ENCODE measurements around the gene MAPKAPK5. TPM values are rescaled to one million over a fixed set of nuclear protein-coding genes. Genes with fewer than 3 reads are reported as not detected.

Gene MAPKAPK5
- total RNA-seq, 4 donors from 2014 or later = 31.8 to 41.7 (median 37.3) TPM

DNA sequence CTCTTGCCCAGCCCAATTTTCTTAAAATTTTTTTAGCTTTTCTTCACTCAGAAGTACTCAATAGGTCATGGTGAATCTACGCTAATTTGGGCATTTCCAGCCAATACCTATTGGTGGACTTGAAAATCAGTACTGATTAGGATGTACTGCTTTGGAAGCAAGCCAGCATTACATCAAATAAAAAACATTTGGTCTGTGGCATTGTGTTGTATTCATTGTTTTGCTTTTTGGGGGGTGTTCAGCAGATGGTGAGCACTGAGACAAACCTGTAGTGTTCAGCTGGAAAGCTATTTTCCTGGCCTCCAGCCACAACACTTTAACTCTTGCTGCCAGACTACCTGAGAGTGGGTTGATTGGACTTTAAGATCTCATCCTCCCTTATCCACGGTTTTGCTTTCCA lies 4.0 kb downstream of the MAPKAPK5 start:
- ATAC-seq (ENCODE audit: low FRiP score) (no peak), DNase-seq (ENCODE audit: low spot score) (no peak)
- TF ChIP-seq CTCF (IDR thresholded peaks at IDR 0.05) = no peak

GRCh38 chr12:111850526-111850925 lies 8.5 kb downstream of the MAPKAPK5 start:
- DNase-seq (ENCODE audit: low spot score) = no peak
- no peak for TF ChIP-seq CTCF (IDR thresholded peaks at IDR 0.05)
- no peak for ATAC-seq (ENCODE audit: low FRiP score)

DNA sequence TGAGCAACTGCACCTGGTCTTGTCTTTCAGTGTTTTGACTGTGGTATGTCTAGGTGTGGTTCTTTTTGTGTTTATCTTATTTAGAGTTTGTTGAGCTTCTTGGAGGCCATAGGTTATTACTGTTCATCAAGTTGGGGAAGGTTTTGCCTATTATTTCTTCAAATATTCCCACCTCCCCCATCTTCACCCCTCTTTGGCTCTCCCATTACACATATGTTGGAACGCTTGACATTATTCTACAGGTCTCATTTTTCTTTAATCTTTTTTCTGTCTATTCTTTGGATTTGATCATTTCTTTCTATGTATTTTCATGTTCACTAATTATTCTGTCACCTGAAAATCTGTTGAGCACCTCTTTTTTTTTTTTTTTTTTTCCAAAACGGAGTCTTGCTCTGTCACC lies 16.2 kb downstream of the MAPKAPK5 start:
- no peak for TF ChIP-seq CTCF (IDR thresholded peaks at IDR 0.05)
- no peak for DNase-seq (ENCODE audit: low spot score)
- no peak for ATAC-seq (ENCODE audit: low FRiP score)

DNA sequence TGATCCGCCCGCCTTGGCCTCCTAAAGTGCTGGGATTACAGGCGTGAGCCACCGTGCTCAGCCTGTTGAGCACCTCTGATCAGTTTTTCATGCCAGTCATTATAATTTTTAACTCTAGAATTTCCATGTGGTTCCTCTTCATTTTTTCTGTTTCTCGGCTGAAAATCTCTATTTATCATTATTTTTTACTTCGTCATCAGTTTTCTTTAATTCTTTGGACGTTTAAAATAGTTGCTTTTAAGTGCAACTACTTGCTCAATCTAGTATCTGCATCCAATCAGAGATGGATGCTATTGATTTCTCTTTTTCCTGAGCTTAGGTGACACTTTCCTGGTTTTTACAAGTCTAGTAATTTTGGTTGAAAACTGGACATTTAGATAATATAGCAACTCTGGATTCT lies 16.8 kb downstream of the MAPKAPK5 start:
- no peak for TF ChIP-seq CTCF (IDR thresholded peaks at IDR 0.05)
- ATAC-seq (ENCODE audit: low FRiP score) (no peak), DNase-seq (ENCODE audit: low spot score) (no peak)

DNA sequence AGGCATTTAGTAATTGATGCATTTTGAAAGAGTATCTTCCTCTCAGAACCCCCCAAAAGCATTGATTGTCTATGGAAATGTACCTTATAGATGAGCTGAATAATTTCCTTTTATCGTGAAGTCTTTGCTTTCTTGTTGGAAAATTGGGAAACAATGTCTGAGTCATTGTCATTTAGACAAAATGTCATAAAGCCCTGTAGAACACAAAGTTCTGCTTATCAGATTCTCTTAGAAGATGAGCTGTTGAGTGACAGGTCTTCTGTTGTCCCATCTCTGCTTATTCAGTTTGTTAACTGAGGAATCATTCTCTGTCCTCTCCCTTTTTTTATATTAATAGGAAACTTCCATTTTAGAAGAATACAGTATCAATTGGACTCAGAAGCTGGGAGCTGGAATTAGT lies 22.9 kb downstream of the MAPKAPK5 start:
- no peak for ATAC-seq (ENCODE audit: low FRiP score)
- no peak for DNase-seq (ENCODE audit: low spot score)
- no peak for TF ChIP-seq CTCF (IDR thresholded peaks at IDR 0.05)

DNA sequence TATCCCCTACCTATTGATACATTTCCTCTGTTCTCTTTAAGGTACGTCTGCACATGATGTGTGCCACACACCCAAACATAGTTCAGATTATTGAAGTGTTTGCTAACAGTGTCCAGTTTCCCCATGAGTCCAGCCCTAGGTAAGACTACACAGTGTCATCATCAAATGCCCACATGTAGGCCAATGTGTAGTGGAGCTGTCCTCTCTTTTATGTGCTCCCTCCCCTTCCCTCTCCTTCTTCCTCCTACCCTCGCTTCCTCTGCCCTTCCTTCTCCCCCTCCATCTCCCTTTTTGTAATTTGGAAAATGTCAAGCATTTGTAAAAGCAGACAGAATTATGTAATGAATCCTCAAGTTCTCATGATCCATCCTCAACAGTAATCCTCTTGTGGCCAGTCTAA lies 25.5 kb downstream of the MAPKAPK5 start:
- DNase-seq (ENCODE audit: low spot score) (no peak), ATAC-seq (ENCODE audit: low FRiP score) (no peak)
- no peak for TF ChIP-seq CTCF (IDR thresholded peaks at IDR 0.05)

DNA sequence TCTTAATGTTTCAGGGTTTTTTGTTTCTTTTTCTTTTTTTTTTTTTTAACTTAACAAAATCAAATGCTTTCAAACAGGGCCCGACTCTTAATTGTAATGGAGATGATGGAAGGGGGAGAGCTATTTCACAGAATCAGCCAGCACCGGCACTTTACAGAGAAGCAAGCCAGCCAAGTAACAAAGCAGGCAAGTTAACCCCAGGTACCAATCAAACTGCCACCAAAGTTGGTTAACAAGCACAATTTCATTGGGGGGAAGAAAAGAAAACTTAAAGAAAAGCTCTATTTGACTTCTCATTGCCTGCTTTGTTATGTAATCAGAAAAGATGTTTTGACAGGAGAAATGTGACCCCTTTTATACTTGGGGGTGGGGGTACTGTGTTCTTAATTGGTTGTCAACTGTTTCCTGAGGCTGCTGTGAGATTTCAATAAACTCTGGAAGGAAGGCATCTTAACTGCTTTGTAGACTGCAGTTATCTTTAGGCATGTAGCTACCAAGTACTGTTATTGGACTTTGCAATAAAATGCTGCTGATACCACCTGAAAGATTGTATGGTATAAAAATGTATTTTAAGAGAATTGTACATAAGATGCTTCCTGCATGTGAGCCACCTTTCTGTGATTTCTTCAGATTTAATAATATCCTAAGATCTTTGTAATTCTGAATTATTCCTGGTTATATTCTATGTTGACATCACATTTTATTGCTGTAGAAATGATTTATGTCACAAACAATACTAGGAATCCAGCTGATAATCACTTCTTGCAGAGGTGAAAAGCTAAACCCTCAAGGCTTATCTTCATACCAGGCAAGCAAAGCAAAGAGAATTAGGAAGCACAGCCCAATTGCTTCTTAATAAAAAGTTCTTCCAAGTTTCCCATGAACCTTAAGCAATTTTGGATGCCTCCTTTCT lies 26.9 kb downstream of the MAPKAPK5 start:
- no peak for DNase-seq (ENCODE audit: low spot score)
- ATAC-seq (ENCODE audit: low FRiP score) = no peak
- TF ChIP-seq CTCF (IDR thresholded peaks at IDR 0.05) = no peak

Measured in omental fat pad (tissue), 4 donors.